ENCODE results near the gene SF3B6.

The SF3B6 gene

GRCh38 chr2:24088821-24089359 is 12.8 kb upstream of the SF3B6 start:
- DNase-seq = no peak

- DNase-seq = no peak
Observed at GRCh38 chr2:24087032-24087431, 10.9 kb upstream of the SF3B6 start.

DNA sequence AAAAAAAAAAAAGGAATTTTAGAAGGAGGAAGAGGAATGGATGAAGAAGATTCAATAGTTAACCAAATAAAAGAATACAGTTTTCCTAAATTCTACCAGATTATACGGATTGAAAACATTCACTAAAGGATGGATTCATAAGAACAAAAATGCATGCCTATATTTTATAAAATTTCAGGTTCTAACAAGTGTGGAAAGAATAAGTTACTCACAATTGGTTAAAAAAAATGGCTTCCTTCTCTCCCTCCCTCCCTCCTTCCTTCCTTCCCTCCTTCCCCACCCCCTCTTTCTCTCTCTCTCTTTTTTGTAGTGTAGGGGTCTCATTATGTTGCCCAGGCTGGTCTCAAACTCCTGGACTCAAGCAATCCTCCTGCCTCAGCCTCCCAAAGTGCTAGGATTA is 10.1 kb upstream of the SF3B6 start:
- DNase-seq = no peak

GRCh38 chr2:24085200-24085489 is 9.0 kb upstream of the SF3B6 start:
- no peak for DNase-seq

- peak; percentile 90 for DNase-seq
Observed at GRCh38 chr2:24084386-24085199, 8.5 kb upstream of the SF3B6 start, which contains the start of gene TP53I3. TP53I3 (minus strand) TSS chr2:24084834; CDS start chr2:24084326, 508 bp downstream.

GRCh38 chr2:24083567-24084385 is 7.7 kb upstream of the SF3B6 start:
- peak; percentile 84 for DNase-seq

DNA sequence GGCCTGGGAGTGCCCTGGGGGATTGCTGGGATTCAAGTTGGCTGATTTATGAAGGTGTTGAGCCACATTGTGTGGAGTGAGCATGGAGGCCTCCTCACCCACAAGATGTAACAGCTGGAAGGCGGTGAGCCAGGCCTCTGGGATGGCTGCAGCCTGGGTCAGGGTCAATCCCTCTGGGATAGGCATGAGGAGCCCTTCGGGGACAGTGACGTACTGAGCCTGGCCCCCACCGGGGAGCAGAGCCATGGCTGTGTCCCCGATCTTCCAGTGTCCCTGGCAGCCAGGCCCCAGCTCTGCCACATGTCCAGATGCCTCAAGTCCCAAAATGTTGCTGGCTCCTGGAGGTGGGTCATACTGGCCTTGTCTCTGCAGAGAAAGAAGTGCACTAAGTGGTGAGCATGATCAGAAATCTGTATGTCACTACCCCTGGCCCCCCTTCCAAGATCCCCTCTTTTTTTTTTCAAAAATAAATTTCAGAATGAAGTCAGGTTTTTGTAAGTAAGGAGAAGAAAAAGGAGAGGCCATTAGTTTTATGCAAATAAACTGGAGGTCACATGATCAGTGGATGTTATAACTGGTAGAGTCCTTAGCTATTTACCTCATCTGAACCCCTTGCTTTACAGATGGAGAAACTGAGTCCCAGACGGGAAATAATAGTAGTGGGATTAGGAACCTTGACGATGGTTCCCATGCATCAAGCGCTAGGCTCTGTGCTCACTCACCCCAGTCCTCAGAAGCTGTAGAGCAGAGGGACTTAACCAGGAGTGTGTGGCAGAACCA is 6.9 kb upstream of the SF3B6 start:
- no peak for DNase-seq

- no peak for DNase-seq
Observed at GRCh38 chr2:24080701-24081100, 4.6 kb upstream of the SF3B6 start.

GRCh38 chr2:24077879-24078278 is 1.8 kb upstream of the SF3B6 start:
- DNase-seq = no peak

GRCh38 chr2:24077535-24077877 is 1.4 kb upstream of the SF3B6 start:
- no peak for DNase-seq

GRCh38 chr2:24076849-24077534 is 866 bp upstream of the SF3B6 start:
- peak; percentile 33 for DNase-seq

- no peak for DNase-seq
Observed at GRCh38 chr2:24075259-24075658, 867 bp downstream of the SF3B6 start.

GRCh38 chr2:24073816-24074215 is 2.3 kb downstream of the SF3B6 start:
- DNase-seq = no peak

- no peak for DNase-seq
Observed at GRCh38 chr2:24072259-24072658, 3.9 kb downstream of the SF3B6 start.

DNA sequence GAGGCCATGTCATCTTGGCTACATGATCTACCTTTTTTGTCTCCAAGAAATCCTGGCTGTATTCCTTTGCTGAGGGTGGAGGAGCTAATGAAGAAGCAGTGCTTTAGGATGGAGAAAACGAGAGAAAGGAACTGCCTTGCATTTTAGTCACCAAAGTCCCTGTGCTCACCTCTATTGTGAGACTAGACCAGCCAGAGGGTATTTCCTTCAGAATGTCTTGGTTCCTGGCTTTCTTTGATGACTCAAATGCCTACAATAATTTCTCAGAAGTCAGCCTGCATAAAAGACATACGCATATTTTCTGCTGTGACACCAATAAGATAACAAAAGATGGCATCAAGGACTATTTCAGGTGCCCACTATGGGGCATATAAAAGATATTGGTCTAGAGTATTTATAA is 10.8 kb downstream of the SF3B6 start:
- no peak for DNase-seq

DNA sequence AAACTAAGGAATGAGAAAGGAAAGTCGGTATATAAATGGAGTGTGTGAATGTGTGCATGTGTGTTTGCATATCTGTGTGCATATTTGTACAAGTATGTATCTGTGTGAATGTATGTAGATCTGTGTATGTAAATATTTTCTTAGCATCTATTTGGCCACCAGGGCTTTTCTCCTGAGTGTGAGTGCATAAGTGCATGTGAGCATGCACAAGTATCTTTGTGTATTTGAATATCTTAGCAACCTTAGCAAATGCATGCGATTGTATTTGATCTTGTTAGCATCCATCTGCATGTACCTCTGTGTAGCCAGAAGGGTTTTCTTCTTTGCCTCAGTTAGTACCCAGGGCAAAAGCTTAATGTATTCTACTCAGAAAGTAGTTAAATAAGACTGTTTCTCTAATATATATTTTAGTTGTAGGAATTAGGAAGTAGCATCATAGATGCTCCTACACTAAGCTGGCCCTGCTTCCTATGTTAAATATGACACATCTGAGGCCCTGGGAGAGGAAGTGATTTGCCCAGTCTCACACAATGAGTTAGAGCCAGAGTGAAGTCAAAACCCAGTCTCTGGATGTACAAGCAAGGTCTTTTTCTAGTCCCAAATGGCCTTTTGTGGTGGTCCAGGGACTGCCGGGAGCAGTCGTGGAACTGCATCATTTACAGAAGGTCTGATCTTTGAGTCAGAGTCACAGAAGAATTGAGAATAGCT is 17.4 kb downstream of the SF3B6 start:
- no peak for DNase-seq

- no peak for DNase-seq
Observed at GRCh38 chr2:24055750-24056149, 20.4 kb downstream of the SF3B6 start.

DNA sequence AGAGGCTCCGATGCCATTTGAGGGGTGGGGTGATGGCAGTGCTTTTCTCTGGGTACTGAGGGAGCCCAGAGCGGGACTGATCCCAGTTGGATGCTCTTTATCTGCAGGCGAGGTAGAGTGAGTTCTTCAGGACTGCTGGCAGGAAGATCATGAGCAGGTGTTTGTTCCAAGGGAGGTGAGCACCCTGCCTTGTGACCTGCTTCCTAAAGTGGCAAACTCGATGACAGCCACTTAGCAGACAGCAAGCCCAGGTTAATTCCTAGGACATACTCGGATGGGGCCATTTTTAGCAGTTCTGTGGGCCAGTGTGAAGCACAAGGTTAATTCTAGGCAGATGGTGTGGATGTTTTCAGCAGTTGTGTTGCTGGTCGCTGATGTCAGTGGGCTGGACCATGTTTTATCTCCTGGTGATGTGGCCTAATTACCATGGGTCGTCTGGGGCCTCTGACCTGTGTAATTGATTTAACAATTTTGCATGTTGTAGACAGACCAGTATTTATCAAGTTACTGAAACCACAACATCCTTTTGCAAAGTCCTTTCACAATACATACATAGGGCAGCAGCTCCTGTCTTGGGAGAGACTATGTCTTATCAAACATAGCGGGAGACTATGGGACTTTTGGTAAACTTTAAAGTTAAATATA is 21.6 kb downstream of the SF3B6 start:
- DNase-seq = no peak

DNA sequence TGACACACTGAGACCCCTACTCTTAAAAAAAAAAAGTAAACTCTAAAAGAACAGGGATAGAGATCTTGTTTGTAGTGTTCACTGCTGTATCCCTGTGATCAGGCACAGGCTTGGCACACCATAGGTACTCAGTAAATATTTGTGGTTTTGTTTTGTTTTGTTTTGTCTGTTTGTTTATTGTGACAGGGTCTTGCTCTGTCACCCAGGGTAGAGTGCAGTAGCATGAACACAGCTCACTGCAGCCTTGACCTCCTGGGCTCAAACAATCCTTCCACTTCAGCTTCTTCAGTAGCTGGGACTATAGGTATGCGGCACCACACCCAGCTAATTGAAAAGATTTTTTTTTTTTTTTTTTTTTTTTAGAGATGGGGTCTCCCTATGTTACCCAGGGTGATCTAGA is 23.2 kb downstream of the SF3B6 start:
- DNase-seq = no peak

DNA sequence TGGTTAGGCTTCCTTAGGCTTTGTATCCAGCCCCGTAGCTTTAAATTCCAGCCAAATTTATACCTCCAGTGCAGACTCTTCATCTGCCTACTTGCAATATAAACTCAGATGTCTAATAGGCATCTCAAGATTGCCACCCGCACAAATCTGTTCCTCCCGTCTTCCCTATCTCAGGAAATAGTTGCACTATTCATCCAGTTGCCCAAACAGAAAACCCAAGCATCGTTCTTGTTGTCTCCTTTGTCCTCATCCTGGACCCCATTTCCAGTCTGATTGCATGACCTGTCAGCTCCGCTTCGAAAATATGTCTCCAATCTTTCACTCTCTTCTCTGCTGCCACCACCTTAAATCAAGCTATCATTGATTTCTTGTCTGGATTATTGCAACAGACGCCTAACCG is 24.3 kb downstream of the SF3B6 start:
- DNase-seq = no peak
